HG02642 (cell line): ENCODE measurements around the gene RNF133.
"Not testable (repeated sequence)": the region's sequence is repeated elsewhere in the genome, so short reads cannot be mapped to it uniquely, and the experiment has no call there.

Experiments
- ATAC-seq: cut with Tn5 transposase; IDR thresholded peaks from one replicate; pipeline ENCODE4 v1.9.1; 2021; ENCODE audit warnings: mild to moderate bottlenecking; ENCODE audit not compliant: unreplicated experiment, poor library complexity

Gene RNF133

GRCh38 chr7:122691569-122692235, 7.2 kb downstream of the RNF133 start:
- ATAC-seq = no peak

- no peak for ATAC-seq
These were observed 9.4 kb downstream of the RNF133 start for GRCh38 chr7:122689346-122690109.

- ATAC-seq = no peak
These were observed 10.4 kb downstream of the RNF133 start for GRCh38 chr7:122688400-122688998.

- ATAC-seq = no peak
These were observed 12.5 kb downstream of the RNF133 start for GRCh38 chr7:122686360-122686878.

- ATAC-seq = no peak
These were observed 14.4 kb downstream of the RNF133 start for GRCh38 chr7:122684504-122684903.

GRCh38 chr7:122682815-122683550, 15.9 kb downstream of the RNF133 start:
- ATAC-seq = no peak

GRCh38 chr7:122681186-122681585, 17.7 kb downstream of the RNF133 start:
- ATAC-seq = not testable (repeated sequence)

- no peak for ATAC-seq
These were observed 19.1 kb downstream of the RNF133 start for GRCh38 chr7:122679813-122680212.

- ATAC-seq = not testable (repeated sequence)
These were observed 19.6 kb downstream of the RNF133 start for GRCh38 chr7:122679269-122679709.

- no peak for ATAC-seq
These were observed 21.8 kb downstream of the RNF133 start for GRCh38 chr7:122677149-122677548.

- ATAC-seq = no peak
These were observed 22.5 kb downstream of the RNF133 start for GRCh38 chr7:122676466-122676865.

- no peak for ATAC-seq
These were observed 23.3 kb downstream of the RNF133 start for GRCh38 chr7:122675621-122676020.

GRCh38 chr7:122675011-122675410, 23.9 kb downstream of the RNF133 start:
- no peak for ATAC-seq

- ATAC-seq = no peak
These were observed 24.4 kb downstream of the RNF133 start for GRCh38 chr7:122674502-122674901.

GRCh38 chr7:122673951-122674350, 25.0 kb downstream of the RNF133 start:
- no peak for ATAC-seq

- no peak for ATAC-seq
These were observed 26.4 kb downstream of the RNF133 start for GRCh38 chr7:122672536-122672935.

GRCh38 chr7:122663733-122664132, 35.2 kb downstream of the RNF133 start:
- no peak for ATAC-seq

- no peak for ATAC-seq
These were observed 40.1 kb downstream of the RNF133 start for GRCh38 chr7:122658856-122659255.

- ATAC-seq = no peak
These were observed 45.2 kb downstream of the RNF133 start for GRCh38 chr7:122653685-122654084.

- no peak for ATAC-seq
These were observed 46.0 kb downstream of the RNF133 start for GRCh38 chr7:122652876-122653275.
